ENCODE data around the gene TPD52L2. TPM values are rescaled to one million over a fixed set of nuclear protein-coding genes. Genes with fewer than 3 reads are reported as not detected.

The TPD52L2 gene
- total RNA-seq, 1 donor from 2014 or later = 85.5 TPM

DNA sequence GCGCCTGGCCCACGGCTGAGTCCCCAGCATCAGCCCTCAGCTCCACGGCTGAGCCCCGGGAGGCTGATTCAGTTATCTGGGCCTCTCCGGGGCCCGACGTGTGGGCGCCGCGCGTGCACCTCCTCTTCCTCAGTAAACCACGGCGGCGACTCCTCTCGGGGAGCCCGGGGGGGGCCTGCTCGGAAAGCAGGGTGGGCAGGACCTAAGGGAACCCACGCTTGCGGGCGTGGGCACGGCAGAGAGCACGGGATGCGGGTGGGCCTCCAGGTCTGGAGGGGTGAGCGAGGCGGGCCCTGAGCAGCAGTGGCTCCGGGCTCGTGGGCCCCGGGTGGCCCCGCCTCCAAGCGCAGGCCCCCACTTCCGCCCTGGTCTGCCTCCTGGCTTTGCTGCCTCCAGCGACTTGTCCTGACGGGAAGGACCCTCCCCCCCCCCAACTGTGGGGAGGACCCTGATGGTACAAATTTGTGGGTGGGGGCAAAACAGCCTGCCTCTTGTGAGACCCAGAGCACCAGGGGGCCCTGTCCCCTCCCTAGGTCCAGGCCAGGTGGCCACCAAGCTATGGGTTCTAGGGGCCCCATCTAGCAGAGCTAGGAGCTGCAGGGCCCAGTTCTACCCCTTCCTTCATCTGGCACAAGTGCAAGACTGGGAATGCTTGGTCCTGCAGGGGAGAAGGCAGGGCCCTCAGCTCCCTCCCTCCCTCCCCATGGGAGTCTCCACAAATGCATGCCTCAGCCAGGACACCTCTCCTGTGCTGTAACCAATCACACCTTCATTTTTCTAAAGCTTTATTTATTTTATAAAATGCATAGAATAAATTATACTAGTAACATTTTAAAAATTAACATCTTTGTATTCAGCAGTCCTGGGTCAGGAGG is 74.2 kb downstream of the TPD52L2 start:
- Mint-ChIP-seq H3K27ac (ENCODE audit: unreplicated experiment) (no peak overlapping the region), H3K4me3 (ENCODE audit: unreplicated experiment) (no peak overlapping the region), H3K4me1 (ENCODE audit: unreplicated experiment) (peaks cover 6% of the 10 kb centered on the region), H3K36me3 (ENCODE audit: low read depth, unreplicated experiment) (peaks cover 16% of the 10 kb centered on the region), H3K27me3 (ENCODE audit: unreplicated experiment) (peaks cover 10% of the 10 kb centered on the region), H3K9me3 (ENCODE audit: unreplicated experiment) (no peaks in the 10 kb centered on the region)
- TF ChIP-seq, protein P1, sequence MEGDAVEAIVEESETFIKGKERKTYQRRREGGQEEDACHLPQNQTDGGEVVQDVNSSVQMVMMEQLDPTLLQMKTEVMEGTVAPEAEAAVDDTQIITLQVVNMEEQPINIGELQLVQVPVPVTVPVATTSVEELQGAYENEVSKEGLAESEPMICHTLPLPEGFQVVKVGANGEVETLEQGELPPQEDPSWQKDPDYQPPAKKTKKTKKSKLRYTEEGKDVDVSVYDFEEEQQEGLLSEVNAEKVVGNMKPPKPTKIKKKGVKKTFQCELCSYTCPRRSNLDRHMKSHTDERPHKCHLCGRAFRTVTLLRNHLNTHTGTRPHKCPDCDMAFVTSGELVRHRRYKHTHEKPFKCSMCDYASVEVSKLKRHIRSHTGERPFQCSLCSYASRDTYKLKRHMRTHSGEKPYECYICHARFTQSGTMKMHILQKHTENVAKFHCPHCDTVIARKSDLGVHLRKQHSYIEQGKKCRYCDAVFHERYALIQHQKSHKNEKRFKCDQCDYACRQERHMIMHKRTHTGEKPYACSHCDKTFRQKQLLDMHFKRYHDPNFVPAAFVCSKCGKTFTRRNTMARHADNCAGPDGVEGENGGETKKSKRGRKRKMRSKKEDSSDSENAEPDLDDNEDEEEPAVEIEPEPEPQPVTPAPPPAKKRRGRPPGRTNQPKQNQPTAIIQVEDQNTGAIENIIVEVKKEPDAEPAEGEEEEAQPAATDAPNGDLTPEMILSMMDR (IDR thresholded peaks at IDR 0.05; ENCODE audit: unreplicated experiment) = no peak
- peak; percentile 21 for DNase-seq (ENCODE audit: low spot score)

DNA sequence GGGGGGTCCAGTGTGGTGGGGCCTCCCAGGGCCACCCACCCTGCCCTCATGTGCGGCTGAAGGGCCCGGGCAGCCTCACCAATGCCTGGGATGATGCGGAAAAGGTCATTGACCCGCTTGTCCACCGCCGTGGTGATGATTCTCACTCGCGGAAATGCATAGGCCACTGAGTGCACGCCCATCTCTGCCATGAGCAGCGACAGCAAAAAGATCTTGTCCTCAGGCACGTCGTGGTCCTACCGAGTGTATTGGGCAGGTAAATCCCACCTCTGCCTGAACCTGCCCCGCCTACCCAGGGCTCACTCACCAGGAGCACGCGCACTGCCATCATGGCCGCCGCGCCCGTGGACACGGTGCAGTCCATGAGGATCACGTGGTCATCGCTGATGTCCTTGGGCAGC is 75.0 kb downstream of the TPD52L2 start:
- DNase-seq (ENCODE audit: low spot score) = no peak
- TF ChIP-seq, protein P1 (IDR thresholded peaks at IDR 0.05; ENCODE audit: unreplicated experiment) = no peak
- Mint-ChIP-seq H3K9me3 (ENCODE audit: unreplicated experiment) (no peaks in the 10 kb centered on the region), H3K4me3 (ENCODE audit: unreplicated experiment) (no peak overlapping the region), H3K4me1 (ENCODE audit: unreplicated experiment) (peaks cover 6% of the 10 kb centered on the region), H3K27me3 (ENCODE audit: unreplicated experiment) (peaks cover 9% of the 10 kb centered on the region), H3K27ac (ENCODE audit: unreplicated experiment) (no peak overlapping the region), H3K36me3 (ENCODE audit: low read depth, unreplicated experiment) (peaks cover 11% of the 10 kb centered on the region)

DNA sequence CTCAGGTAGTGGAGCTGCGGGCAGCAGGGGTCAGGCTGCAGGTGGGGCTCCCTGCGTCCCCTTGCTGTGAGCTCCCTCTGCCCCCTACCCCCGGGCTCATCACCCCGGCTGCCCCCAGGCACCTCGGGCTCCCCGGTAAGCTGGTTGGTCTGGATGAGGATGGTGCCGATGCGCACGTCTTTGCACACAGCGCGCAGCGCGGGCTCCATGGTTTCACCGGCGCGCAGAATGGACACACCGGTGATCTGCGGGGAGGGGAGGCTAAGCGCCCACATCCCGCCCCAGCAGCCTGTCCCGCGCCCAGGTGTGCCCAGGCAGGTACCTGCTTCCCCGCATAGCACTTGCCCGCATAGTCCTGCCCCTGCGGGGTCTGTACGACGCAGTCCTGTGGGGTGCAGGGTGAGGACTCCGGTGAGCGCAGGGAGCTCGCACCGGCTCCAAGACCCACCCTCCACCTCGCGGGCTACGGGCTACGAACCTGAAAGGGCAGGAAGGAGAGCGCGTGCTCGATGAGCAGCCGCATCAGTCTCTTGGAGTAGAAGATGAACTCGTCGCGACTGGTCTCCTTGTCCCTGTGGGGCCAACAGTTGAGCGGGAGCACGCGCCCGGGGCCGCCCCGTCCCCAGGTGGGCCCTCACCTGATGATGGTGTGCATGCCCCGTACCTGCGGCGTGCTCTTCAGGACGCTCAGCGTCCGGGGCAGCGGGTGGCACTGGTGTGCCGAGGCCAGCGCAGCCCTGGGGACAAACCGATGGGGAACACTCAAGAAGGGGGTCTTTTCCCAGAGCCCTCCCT is 75.6 kb downstream of the TPD52L2 start:
- Mint-ChIP-seq H3K36me3 (ENCODE audit: low read depth, unreplicated experiment) (peaks cover 15% of the 10 kb centered on the region), H3K27ac (ENCODE audit: unreplicated experiment) (no peak overlapping the region), H3K4me1 (ENCODE audit: unreplicated experiment) (peaks cover 6% of the 10 kb centered on the region), H3K9me3 (ENCODE audit: unreplicated experiment) (no peaks in the 10 kb centered on the region), H3K27me3 (ENCODE audit: unreplicated experiment) (peaks cover 9% of the 10 kb centered on the region), H3K4me3 (ENCODE audit: unreplicated experiment) (no peak overlapping the region)
- DNase-seq (ENCODE audit: low spot score) = peak; percentile 31
- TF ChIP-seq, protein P1 (IDR thresholded peaks at IDR 0.05; ENCODE audit: unreplicated experiment) = no peak

Small RNA genes within 50 kb of the gene (microRNA-seq; reads per million reads assigned to microRNA genes)
- gene MIR1914 (ENCODE audit: unreplicated experiment) = 9.5 reads per million, percentile 58 among the genes with 10 or more reads in this experiment
- gene MIR941-1 (ENCODE audit: unreplicated experiment) = not detected
- not detected for gene MIR941-2 (ENCODE audit: unreplicated experiment)
- gene MIR941-3 (ENCODE audit: unreplicated experiment) = not detected
- not detected for gene MIR941-4 (ENCODE audit: unreplicated experiment)
- gene MIR941-5 (ENCODE audit: unreplicated experiment) = not detected

Other genes with a start within 250 kb of the TPD52L2 start
- 11.2 TPM for gene GMEB2, start 238.2 kb upstream of the TPD52L2 start, total RNA-seq (ENCODE audit: unreplicated experiment)
- 12.8 TPM for gene STMN3, start 211.8 kb upstream of the TPD52L2 start, total RNA-seq (ENCODE audit: unreplicated experiment)
- 20.2 TPM for gene RTEL1, start 207.0 kb upstream of the TPD52L2 start, total RNA-seq (ENCODE audit: unreplicated experiment)
- not detected for gene TNFRSF6B, start 168.6 kb upstream of the TPD52L2 start, total RNA-seq (ENCODE audit: unreplicated experiment)
- 33.4 TPM for gene ARFRP1, start 157.3 kb upstream of the TPD52L2 start, total RNA-seq (ENCODE audit: unreplicated experiment)
- gene ZGPAT, start 157.2 kb upstream of the TPD52L2 start, total RNA-seq (ENCODE audit: unreplicated experiment) = 34.9 TPM
- gene LIME1, start 128.6 kb upstream of the TPD52L2 start, total RNA-seq (ENCODE audit: unreplicated experiment) = 8.1 TPM
- 69.6 TPM for gene SLC2A4RG, start 125.5 kb upstream of the TPD52L2 start, total RNA-seq (ENCODE audit: unreplicated experiment)
- gene ZBTB46, start 34.0 kb upstream of the TPD52L2 start, total RNA-seq (ENCODE audit: unreplicated experiment) = 42.1 TPM
- not detected for gene ABHD16B, start 3.8 kb upstream of the TPD52L2 start, total RNA-seq (ENCODE audit: unreplicated experiment)
- 54.4 TPM for gene DNAJC5, start 29.9 kb downstream of the TPD52L2 start, total RNA-seq (ENCODE audit: unreplicated experiment)
- 40.1 TPM for gene UCKL1, start 91.1 kb downstream of the TPD52L2 start, total RNA-seq (ENCODE audit: unreplicated experiment)
- 40.8 TPM for gene ZNF512B, start 104.7 kb downstream of the TPD52L2 start, total RNA-seq (ENCODE audit: unreplicated experiment)
- 5.0 TPM for gene SAMD10, start 114.4 kb downstream of the TPD52L2 start, total RNA-seq (ENCODE audit: unreplicated experiment)
- 73.4 TPM for gene PRPF6, start 115.9 kb downstream of the TPD52L2 start, total RNA-seq (ENCODE audit: unreplicated experiment)
- gene C20orf204, start 170.9 kb downstream of the TPD52L2 start, total RNA-seq (ENCODE audit: unreplicated experiment) = 14.2 TPM
- gene SOX18, start 184.4 kb downstream of the TPD52L2 start, total RNA-seq (ENCODE audit: unreplicated experiment) = 149 TPM
- 123 TPM for gene TCEA2, start 197.9 kb downstream of the TPD52L2 start, total RNA-seq (ENCODE audit: unreplicated experiment)
- 26.2 TPM for gene RGS19, start 214.2 kb downstream of the TPD52L2 start, total RNA-seq (ENCODE audit: unreplicated experiment)
- gene OPRL1, start 214.8 kb downstream of the TPD52L2 start, total RNA-seq (ENCODE audit: unreplicated experiment) = 10.2 TPM
- gene LKAAEAR1, start 219.1 kb downstream of the TPD52L2 start, total RNA-seq (ENCODE audit: unreplicated experiment) = not detected
- gene NPBWR2, start 242.3 kb downstream of the TPD52L2 start, total RNA-seq (ENCODE audit: unreplicated experiment) = not detected